GM23248 (cell line): ENCODE results near the gene HRK. TPM values are rescaled to one million over a fixed set of nuclear protein-coding genes. Genes with fewer than 3 reads are reported as not detected.

Source experiments
- DNase-seq: peaks from one replicate; pipeline ENCODE4 v3.0.0-alpha.2; 2015
- H2AFZ ChIP-seq: fragments of 200-600 bp; sonication (generic); 2 replicates; pipeline ENCODE4 v1.6.1; 2016; ENCODE audit warnings: antibody characterized with exemption
- H3F3A ChIP-seq: fragments of 200-600 bp; sonication (generic); 2 replicates; pipeline ENCODE4 v1.6.1; 2016; ENCODE audit warnings: mild to moderate bottlenecking, antibody characterized with exemption, mixed run types; ENCODE audit not compliant: insufficient read depth
- H3K27ac ChIP-seq: fragments of 200-600 bp; sonication (generic); 2 replicates; pipeline ENCODE4 v1.5.1; 2016; ENCODE audit warnings: mild to moderate bottlenecking
- H3K27me3 ChIP-seq: fragments of 200-600 bp; sonication (generic); replicated peaks from 2 replicates; pipeline ENCODE4 v1.6.1; 2016; ENCODE audit warnings: mild to moderate bottlenecking; ENCODE audit not compliant: insufficient read depth
- H3K36me3 ChIP-seq: fragments of 200-600 bp; sonication (generic); 2 replicates; pipeline ENCODE4 v1.6.1; 2016; ENCODE audit warnings: low read depth, mild to moderate bottlenecking
- H3K4me1 ChIP-seq: fragments of 200-600 bp; sonication (generic); 2 replicates; pipeline ENCODE4 v1.6.1; 2016; ENCODE audit warnings: mild to moderate bottlenecking; ENCODE audit not compliant: insufficient read depth
- H3K4me2 ChIP-seq: fragments of 200-600 bp; sonication (generic); one replicate; pipeline ENCODE4 v1.6.1; 2016; ENCODE audit warnings: mild to moderate bottlenecking; ENCODE audit not compliant: unreplicated experiment
- H3K4me3 ChIP-seq: fragments of 200-600 bp; sonication (generic); 2 replicates; pipeline ENCODE4 v1.5.1; 2016; ENCODE audit warnings: mild to moderate bottlenecking
- H3K79me2 ChIP-seq: fragments of 200-600 bp; sonication (generic); 2 replicates; pipeline ENCODE4 v1.6.1; 2016; ENCODE audit warnings: mild to moderate bottlenecking; ENCODE audit not compliant: insufficient read depth
- H3K9ac ChIP-seq: fragments of 200-600 bp; sonication (generic); 2 replicates; pipeline ENCODE4 v1.6.1; 2016; ENCODE audit warnings: mild to moderate bottlenecking
- H3K9me2 ChIP-seq: fragments of 200-600 bp; sonication (generic); 2 replicates; pipeline ENCODE4 v1.6.1; 2016; ENCODE audit warnings: mixed run types, mild to moderate bottlenecking, moderate library complexity; ENCODE audit not compliant: insufficient read depth
- H3K9me3 ChIP-seq: fragments of 200-600 bp; sonication (generic); one replicate; pipeline ENCODE4 v1.6.1; 2017; ENCODE audit warnings: low read depth
- H4K20me1 ChIP-seq: fragments of 200-600 bp; sonication (generic); 2 replicates; pipeline ENCODE4 v1.6.0; 2016; ENCODE audit not compliant: insufficient read depth
- EZH2 ChIP-seq: fragments of 200-600 bp; sonication (generic); IDR thresholded peaks from 2 replicates; pipeline ENCODE4 v1.6.1; 2018; ENCODE audit warnings: antibody characterized with exemption, mild to moderate bottlenecking; ENCODE audit not compliant: insufficient read depth, poor library complexity, severe bottlenecking
- EZH2phosphoT487 ChIP-seq: fragments of 200-600 bp; sonication (generic); IDR thresholded peaks from 2 replicates; pipeline ENCODE4 v1.6.1; 2018; ENCODE audit warnings: antibody characterized with exemption, moderate library complexity, mild to moderate bottlenecking, low read depth; ENCODE audit not compliant: insufficient read depth
- WGBS, 2 experiments: methylation state at CpG; one replicate each; pipeline ENCODE4 v1.1.6; 2015 to 2017; ENCODE audit warnings: low lambda C conversion rate in 2 of 2, low coverage in 1 of 2; ENCODE audit errors: missing lambda C conversion rate in 2 of 2; 5-methylcytosine and 5-hydroxymethylcytosine counted together
- in situ Hi-C: fragments of 300-500 bp; cut with MboI; formaldehyde crosslinking; loops from 2 replicates; pipeline ENCODE4 v1.15.0; 2020
- polyA plus RNA-seq: library from polyadenylated mRNA; unstranded; fragments of >200 nt; fragmentation: Nextera tagmentation; extraction: Ambion mirVana; gene quantifications from 2 replicates; pipeline ENCODE4 v1.2.1, GENCODE V29; 2016
- total RNA-seq: library from RNA; depleted of rRNA; stranded (reverse); fragments of >200 nt; shearing (Covaris generic); gene quantifications from 2 replicates; pipeline ENCODE4 v1.2.3, GENCODE V29; 2014

Gene HRK
- total and polyA plus RNA-seq, 2 experiments from 2014 or later = not detected

DNA sequence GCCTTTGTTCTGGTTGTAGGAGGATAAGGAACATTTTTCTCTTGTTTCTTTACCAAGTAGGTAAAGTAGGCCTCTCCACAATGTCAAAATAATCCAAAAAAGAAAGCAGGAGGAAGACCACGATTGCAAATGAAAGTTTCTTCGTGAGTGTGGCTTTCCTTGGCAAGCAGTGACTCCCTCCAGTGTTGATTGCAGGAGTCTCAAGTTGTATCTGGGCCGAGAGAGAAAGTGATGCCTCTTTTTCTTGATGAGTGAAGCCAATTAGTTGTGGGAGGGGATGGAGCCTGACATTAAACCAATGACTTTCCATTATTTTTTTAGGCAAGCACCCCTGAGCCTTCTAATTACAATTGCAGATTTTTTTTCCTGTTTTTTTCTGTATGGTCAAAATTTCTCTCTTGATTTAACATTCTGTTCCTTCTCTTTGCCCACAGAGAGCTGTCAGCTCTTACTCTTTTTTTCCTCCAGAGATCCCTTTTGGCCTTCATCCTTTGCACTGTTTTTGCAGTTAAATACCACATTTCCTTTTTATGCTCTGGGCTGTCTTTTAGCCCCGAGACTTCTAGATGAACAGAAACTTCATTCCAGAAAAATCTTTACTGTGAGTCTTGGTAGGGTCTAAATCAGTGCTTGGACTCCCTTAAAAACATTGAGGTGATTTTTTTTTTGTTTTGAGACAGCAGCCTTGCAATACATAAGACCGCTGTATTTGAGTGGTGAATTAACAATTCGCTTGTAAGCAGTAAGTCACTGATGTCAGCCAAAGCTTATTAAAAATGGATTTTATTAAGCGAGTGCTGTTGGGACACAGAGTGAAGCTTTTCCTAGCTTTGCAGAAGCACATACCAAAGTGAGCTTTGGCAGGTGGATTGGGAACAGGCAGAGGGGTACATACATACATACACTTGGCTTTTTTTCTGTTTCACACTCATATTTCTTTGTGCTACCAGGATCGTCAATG, 45.3 kb upstream of the HRK start:
- Histone ChIP-seq H2AFZ (no peak overlapping the region), H3K27me3 (no peaks in the 10 kb centered on the region), H3K9me2 (no peaks in the 10 kb centered on the region), H3K27ac (no peak overlapping the region), H3F3A (peaks cover 17% of the 10 kb centered on the region), H3K79me2 (peaks cover 99% of the 10 kb centered on the region), H3K4me2 (no peak overlapping the region), H3K4me1 (peaks cover 15% of the 10 kb centered on the region), H3K36me3 (peaks cover 10% of the 10 kb centered on the region), H3K4me3 (no peak overlapping the region), H4K20me1 (peaks cover 10% of the 10 kb centered on the region), H3K9ac (no peak overlapping the region), H3K9me3 (no peaks in the 10 kb centered on the region)
- DNase-seq = no peak
- 81 to 87% methylated on average over 8 of the region's 8 CpGs for WGBS, 2 experiments
- no peak for TF ChIP-seq EZH2phosphoT487
- no peak for TF ChIP-seq EZH2
- in situ Hi-C loops = no loop called here

DNA sequence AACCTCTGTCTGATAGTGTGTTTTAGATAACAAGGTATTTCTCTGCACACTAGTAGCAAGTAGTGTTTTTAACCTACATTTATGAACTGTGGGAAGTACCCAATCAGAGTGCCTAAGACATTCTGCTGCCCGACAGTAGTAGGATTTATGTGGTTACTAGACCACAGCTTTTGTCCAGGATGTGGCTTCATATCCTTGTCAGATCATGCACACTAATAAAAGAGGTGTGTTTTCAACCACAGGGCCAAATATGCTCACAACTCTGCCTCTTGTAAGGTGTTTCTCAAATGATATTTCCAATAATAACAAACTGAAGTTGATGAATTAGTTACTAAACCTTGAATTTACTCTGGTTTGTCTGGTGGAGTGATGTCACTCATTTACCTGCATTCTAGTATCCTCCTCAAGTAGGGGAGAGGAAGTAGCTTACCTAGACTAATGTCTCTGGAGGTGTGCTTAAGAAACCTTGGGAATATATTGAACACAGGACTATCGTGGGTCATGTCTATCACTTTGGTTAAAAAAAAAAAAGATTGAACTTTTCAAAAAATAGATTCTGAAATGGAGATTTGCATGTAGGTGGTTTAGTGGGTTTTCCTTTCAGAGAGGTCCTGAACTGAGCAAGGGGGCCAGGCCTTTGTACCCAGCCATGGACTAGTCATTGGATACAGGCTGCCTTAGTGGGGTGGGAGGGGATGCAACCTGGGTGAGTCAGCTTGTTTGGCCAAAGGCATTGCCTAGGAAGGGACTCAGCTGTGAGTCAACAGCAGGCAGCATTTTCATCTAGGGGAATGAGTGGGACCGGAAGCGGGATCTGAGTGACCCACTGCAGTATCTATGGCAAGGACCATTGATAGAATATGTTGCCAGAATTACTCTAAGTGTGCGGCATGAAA, 43.6 kb upstream of the HRK start:
- DNase-seq = peak; percentile 89
- TF ChIP-seq EZH2 (no peak), EZH2phosphoT487 (no peak)
- H3F3A ChIP-seq = peaks cover 9% of the 10 kb centered on the region
- H3K4me3 ChIP-seq = peak overlapping the region; percentile 3; the same call in 1 of the 2 replicates
- H3K79me2 ChIP-seq = peaks cover 99% of the 10 kb centered on the region
- H3K9me3 ChIP-seq = no peaks in the 10 kb centered on the region
- H3K4me2 ChIP-seq = peak overlapping the region; percentile 15
- peak overlapping the region; percentile 38 for H3K27ac ChIP-seq
- H3K9ac ChIP-seq = no peak overlapping the region
- no peak overlapping the region for H2AFZ ChIP-seq
- peaks cover 10% of the 10 kb centered on the region for H4K20me1 ChIP-seq
- 50 to 55% methylated on average over 5 of the region's 5 CpGs for WGBS, 2 experiments
- H3K27me3 ChIP-seq = no peaks in the 10 kb centered on the region
- no peaks in the 10 kb centered on the region for H3K9me2 ChIP-seq
- peaks cover 15% of the 10 kb centered on the region for H3K4me1 ChIP-seq
- H3K36me3 ChIP-seq = peaks cover 8% of the 10 kb centered on the region
- in situ Hi-C loops = no loop called here

DNA sequence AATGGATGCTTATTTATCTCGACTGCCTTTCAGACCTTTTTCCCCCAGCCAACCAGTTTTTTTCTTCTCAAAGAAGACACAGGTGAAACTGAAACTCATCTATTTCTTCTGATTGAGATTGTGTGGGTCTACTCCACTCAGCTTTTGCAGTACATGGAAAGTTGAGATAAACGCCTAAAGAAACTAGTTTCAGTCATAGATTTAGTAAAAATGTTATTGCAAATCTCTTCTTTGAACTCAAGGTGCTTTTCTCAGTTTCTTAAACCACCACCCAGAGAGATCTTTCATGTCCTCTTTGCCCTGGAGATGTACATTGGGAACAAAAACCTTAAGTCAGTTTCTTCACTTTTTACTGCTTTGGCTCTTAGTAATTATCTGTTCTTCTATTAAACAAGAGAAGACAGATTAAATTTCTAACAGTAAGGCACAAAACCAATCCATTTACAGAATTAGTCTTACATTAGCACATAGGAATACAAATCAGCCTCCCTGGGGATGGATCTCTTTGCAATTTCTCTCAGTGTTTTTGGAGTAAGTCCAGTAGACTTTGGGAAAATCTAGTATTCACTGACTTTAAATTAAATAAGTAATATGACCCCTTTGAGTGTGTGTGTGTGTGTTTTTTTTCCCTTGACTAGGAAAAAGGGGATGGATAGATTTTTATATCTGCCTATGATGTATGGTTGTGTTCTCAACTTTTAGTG, 41.1 kb upstream of the HRK start:
- no peak overlapping the region for H3K27ac ChIP-seq
- in situ Hi-C loops = no loop called here
- DNase-seq = no peak

DNA sequence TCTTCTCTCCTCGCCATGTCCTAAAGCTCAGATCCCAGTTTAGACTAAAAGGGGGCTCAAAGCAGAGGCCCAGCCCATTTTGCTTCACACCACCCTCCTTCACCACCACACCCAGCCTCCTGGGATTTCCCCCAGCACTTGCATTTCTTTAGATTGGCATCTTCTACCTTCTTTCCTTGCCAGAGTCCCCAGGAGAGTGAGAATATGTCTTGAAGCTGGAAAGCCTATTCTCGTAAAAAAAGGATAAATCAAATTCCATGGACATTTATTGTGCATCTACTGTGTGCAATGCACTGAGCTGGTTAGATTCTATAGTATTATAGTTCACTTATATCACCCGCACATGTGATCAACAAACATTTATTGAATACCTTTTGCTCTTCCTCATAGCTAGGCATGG, 39.7 kb upstream of the HRK start:
- no peak overlapping the region for H3K27ac ChIP-seq
- in situ Hi-C loops = no loop called here
- no peak for TF ChIP-seq EZH2phosphoT487
- H3F3A ChIP-seq = peaks cover 16% of the 10 kb centered on the region
- no peak overlapping the region for H2AFZ ChIP-seq
- no peak overlapping the region for H3K4me3 ChIP-seq
- H3K9me3 ChIP-seq = no peaks in the 10 kb centered on the region
- H4K20me1 ChIP-seq = peaks cover 15% of the 10 kb centered on the region
- no peaks in the 10 kb centered on the region for H3K36me3 ChIP-seq
- H3K4me2 ChIP-seq = no peak overlapping the region
- peaks cover 25% of the 10 kb centered on the region for H3K4me1 ChIP-seq
- no peaks in the 10 kb centered on the region for H3K27me3 ChIP-seq
- WGBS, 2 experiments = 83 to 91% methylated on average over 3 of the region's 3 CpGs
- no peaks in the 10 kb centered on the region for H3K9me2 ChIP-seq
- H3K9ac ChIP-seq = no peak overlapping the region
- H3K79me2 ChIP-seq = peaks cover 99% of the 10 kb centered on the region
- no peak for DNase-seq

More for the DNA sequence above, 41.1 kb upstream of the HRK start:
- H3K27me3 ChIP-seq = no peaks in the 10 kb centered on the region
- TF ChIP-seq EZH2 = no peak
- no peak for TF ChIP-seq EZH2phosphoT487
- peaks cover 9% of the 10 kb centered on the region for H3F3A ChIP-seq
- H3K9ac ChIP-seq = no peak overlapping the region
- H3K4me3 ChIP-seq = no peak overlapping the region
- H3K36me3 ChIP-seq = no peaks in the 10 kb centered on the region
- H3K4me2 ChIP-seq = no peak overlapping the region
- 74 to 75% methylated on average over 2 of the region's 2 CpGs for WGBS, 2 experiments
- H3K4me1 ChIP-seq = peaks cover 15% of the 10 kb centered on the region
- no peaks in the 10 kb centered on the region for H3K9me2 ChIP-seq
- H4K20me1 ChIP-seq = peaks cover 15% of the 10 kb centered on the region
- no peak overlapping the region for H2AFZ ChIP-seq
- no peaks in the 10 kb centered on the region for H3K9me3 ChIP-seq
- H3K79me2 ChIP-seq = peaks cover 100% of the 10 kb centered on the region
